Thoracic aorta (tissue), 2 donors: Measurements from ENCODE around the gene GADL1. TPM values are rescaled to one million over a fixed set of nuclear protein-coding genes. Genes with fewer than 3 reads are reported as not detected.

Experiments
- ATAC-seq: fragments of 150-250 bp; one replicate; pipeline ENCODE4 v1.8.0; 2017; ENCODE audit warnings: low read depth; ENCODE audit not compliant: insufficient number of reproducible peaks, low FRiP score
- DNase-seq: peaks from one replicate; pipeline ENCODE4 v3.0.0-alpha.2; 2020; ENCODE audit warnings: low spot score
- H3K27ac ChIP-seq, 2 donors: fragments of 200-600 bp; sonication (generic); 1 replicate in 1 of 2; 2 replicates in 1 of 2; pipeline ENCODE4 v1.5.1; 2016; ENCODE audit warnings: mild to moderate bottlenecking in 2 of 2, moderate library complexity in 2 of 2
- H3K27me3 ChIP-seq: fragments of 200-600 bp; sonication (generic); replicated peaks from 2 replicates; pipeline ENCODE4 v1.6.0; 2016; ENCODE audit warnings: mild to moderate bottlenecking; ENCODE audit not compliant: insufficient read depth
- H3K36me3 ChIP-seq: fragments of 200-600 bp; sonication (generic); one replicate; pipeline ENCODE4 v1.5.1; 2016
- H3K4me1 ChIP-seq, 2 donors: fragments of 200-600 bp; sonication (generic); 1 replicate in 1 of 2; 2 replicates in 1 of 2; pipeline versions ENCODE4 v1.5.1 to v1.6.0; 2016; ENCODE audit warnings: low read depth in 2 of 2, mild to moderate bottlenecking in 1 of 2; ENCODE audit not compliant: control insufficient read depth in 1 of 2
- H3K4me3 ChIP-seq: fragments of 200-600 bp; sonication (generic); 2 replicates; pipeline ENCODE4 v1.5.1; 2016; ENCODE audit warnings: mild to moderate bottlenecking
- H3K9me3 ChIP-seq: fragments of 200-600 bp; sonication (generic); 2 replicates; pipeline ENCODE4 v1.5.1; 2016
- total RNA-seq, 2 donors: library from RNA; depleted of rRNA; stranded (reverse); fragments of >200 nt; gene quantifications; one replicate each; pipeline versions ENCODE4 v1.1.0 to v1.2.3, GENCODE V29; 2016
- TF ChIP-seq, protein P1 (sequence below): fragments of 200-600 bp; sonication (generic); IDR thresholded peaks from one replicate; pipeline ENCODE4 v1.5.1; 2019; ENCODE audit warnings: antibody characterized with exemption

Gene GADL1
- total RNA-seq, 2 donors from 2014 or later, result 0.27 to 1.1 TPM

GRCh38 chr3:30855400-30856292, 38.8 kb downstream of the GADL1 start:
- TF ChIP-seq, protein P1, sequence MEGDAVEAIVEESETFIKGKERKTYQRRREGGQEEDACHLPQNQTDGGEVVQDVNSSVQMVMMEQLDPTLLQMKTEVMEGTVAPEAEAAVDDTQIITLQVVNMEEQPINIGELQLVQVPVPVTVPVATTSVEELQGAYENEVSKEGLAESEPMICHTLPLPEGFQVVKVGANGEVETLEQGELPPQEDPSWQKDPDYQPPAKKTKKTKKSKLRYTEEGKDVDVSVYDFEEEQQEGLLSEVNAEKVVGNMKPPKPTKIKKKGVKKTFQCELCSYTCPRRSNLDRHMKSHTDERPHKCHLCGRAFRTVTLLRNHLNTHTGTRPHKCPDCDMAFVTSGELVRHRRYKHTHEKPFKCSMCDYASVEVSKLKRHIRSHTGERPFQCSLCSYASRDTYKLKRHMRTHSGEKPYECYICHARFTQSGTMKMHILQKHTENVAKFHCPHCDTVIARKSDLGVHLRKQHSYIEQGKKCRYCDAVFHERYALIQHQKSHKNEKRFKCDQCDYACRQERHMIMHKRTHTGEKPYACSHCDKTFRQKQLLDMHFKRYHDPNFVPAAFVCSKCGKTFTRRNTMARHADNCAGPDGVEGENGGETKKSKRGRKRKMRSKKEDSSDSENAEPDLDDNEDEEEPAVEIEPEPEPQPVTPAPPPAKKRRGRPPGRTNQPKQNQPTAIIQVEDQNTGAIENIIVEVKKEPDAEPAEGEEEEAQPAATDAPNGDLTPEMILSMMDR, result no peak
- H3K27me3 ChIP-seq, result no peaks in the 10 kb centered on the region
- DNase-seq (no peak), ATAC-seq (no peak)
- H3K4me3 ChIP-seq, result no peak overlapping the region
- no peaks in the 10 kb centered on the region for H3K36me3 ChIP-seq
- no peaks in the 10 kb centered on the region for H3K9me3 ChIP-seq
- H3K27ac ChIP-seq, result no peak overlapping the region
- no peaks in the 10 kb centered on the region for H3K4me1 ChIP-seq

DNA sequence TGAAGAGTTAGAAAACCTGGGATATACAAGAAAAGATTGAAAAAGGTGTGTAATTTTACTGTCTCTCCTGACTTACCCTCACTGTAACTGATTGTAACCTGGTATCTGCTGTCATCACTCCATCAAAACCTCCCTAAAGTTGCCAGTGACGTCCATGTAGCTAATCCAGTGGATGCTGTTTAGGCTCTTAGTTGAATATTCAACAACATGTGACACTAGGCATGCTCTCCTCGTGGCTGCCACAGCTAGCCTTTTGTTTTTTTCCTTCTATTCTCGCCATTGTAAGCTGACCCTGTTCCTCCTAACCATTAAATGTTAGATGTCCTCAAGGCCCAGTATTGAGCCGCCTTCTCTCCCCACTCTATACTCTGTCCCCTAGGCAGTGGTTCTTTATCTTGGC, 41.6 kb downstream of the GADL1 start:
- ATAC-seq (no peak), DNase-seq (no peak)
- TF ChIP-seq, protein P1, result no peak
- Histone ChIP-seq H3K27me3 (no peaks in the 10 kb centered on the region), H3K4me3 (no peak overlapping the region), H3K36me3 (no peaks in the 10 kb centered on the region), H3K4me1 (peaks cover 0 to under 1% of the 10 kb centered on the region in 2 donors), H3K9me3 (no peaks in the 10 kb centered on the region), H3K27ac (no peak overlapping the region)

DNA sequence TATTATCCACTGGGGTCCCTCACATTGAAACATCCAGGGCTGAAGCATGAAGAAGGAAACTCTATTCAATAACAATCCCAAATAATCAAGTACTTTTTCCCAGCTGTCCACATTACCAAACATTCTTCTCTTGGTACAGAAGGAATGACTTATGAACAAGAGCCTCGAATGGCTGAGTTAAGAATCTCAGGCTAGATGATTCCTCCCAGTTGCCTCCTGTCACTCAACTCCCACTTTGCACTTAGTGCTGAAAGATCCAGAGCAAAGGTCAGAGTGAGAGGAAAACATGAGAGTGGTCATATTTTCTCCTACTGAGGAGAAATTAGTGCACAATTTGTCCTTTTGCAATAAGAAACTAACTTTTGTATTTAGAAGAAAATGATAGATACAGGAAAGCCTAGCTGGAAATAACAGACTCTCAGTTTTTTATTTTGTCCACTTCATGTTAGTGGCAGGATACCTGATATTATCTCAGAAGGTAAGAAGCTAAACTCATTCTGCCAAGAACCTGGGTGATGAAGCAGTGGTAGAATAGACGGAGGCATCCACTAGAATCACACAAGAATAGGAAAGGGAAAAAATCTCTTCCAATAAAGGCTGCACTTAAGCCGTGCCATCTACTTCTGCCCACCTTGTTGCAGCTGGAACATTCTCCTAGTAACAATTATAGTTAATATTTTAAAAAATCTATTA, 46.2 kb downstream of the GADL1 start:
- DNase-seq (no peak), ATAC-seq (no peak)
- no peaks in the 10 kb centered on the region for H3K9me3 ChIP-seq
- TF ChIP-seq, protein P1, result no peak
- H3K36me3 ChIP-seq, result no peaks in the 10 kb centered on the region
- no peaks in the 10 kb centered on the region for H3K27me3 ChIP-seq
- H3K4me3 ChIP-seq, result no peak overlapping the region
- peaks cover 0 to 3% of the 10 kb centered on the region in 2 donors for H3K4me1 ChIP-seq
- no peak overlapping the region for H3K27ac ChIP-seq

- DNase-seq (no peak), ATAC-seq (no peak)
- H3K4me1 ChIP-seq, result peaks cover 0 to 3% of the 10 kb centered on the region in 2 donors
- no peaks in the 10 kb centered on the region for H3K36me3 ChIP-seq
- no peaks in the 10 kb centered on the region for H3K9me3 ChIP-seq
- no peak overlapping the region for H3K4me3 ChIP-seq
- no peak overlapping the region for H3K27ac ChIP-seq
- TF ChIP-seq, protein P1, result no peak
- H3K27me3 ChIP-seq, result no peaks in the 10 kb centered on the region
Measured at GRCh38 chr3:30847592-30847991, 46.9 kb downstream of the GADL1 start.

DNA sequence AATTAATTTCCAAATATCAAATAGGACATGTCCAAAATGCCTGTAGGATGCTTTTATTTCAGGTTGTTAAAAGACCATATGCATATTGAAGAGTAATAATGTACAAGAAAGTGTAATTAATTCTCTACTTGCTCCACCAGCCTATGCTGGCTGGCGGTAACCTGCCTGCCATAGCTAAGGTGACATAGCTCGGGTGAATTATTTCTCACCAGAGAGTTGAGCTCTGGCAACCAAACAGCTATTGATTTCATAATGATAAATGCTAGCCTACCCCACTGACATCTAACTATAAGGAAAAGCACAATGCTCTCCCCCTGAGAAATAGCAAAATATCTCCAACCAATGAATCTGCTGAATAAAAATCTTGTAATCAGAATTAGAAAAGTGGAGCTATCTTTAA, 48.9 kb downstream of the GADL1 start:
- peaks cover 0 to 3% of the 10 kb centered on the region in 2 donors for H3K4me1 ChIP-seq
- H3K9me3 ChIP-seq, result no peaks in the 10 kb centered on the region
- no peaks in the 10 kb centered on the region for H3K27me3 ChIP-seq
- no peak overlapping the region for H3K4me3 ChIP-seq
- DNase-seq, result no peak
- H3K36me3 ChIP-seq, result no peaks in the 10 kb centered on the region
- ATAC-seq, result no peak
- TF ChIP-seq, protein P1, result no peak
- no peak overlapping the region for H3K27ac ChIP-seq
